Tibial artery (tissue), 4 donors: ENCODE results near the gene MSI1.
A peak's percentile ranks its signal among the peaks of the same experiment; 100 is the strongest.

Experiments used
- DNase-seq, 2 donors: peaks; one replicate each; pipeline ENCODE4 v3.0.0-alpha.2; 2019
- H3K27ac ChIP-seq, 2 donors: fragments of 200-600 bp; sonication (generic) in 1 of 2; 1 replicate in 1 of 2; 2 replicates in 1 of 2; pipeline ENCODE4 v1.5.1; 2018 to 2019; ENCODE audit warnings: mild to moderate bottlenecking in 1 of 2
- H3K27me3 ChIP-seq, 2 donors: fragments of 200-600 bp; sonication (generic) in 1 of 2; one replicate each; pipeline versions ENCODE4 v1.5.1 to v1.6.0; 2016 to 2019
- H3K36me3 ChIP-seq, 3 donors: fragments of 200-600 bp; sonication (generic) in 2 of 3; one replicate each; pipeline ENCODE4 v1.5.1; 2016 to 2019; ENCODE audit warnings: mild to moderate bottlenecking in 2 of 3
- H3K4me1 ChIP-seq, 4 donors: fragments of 200-600 bp; sonication (generic) in 2 of 4; 1 replicate in 3 of 4; 2 replicates in 1 of 4; pipeline ENCODE4 v1.5.1; 2016 to 2019
- H3K4me3 ChIP-seq, 2 donors: fragments of 200-600 bp; sonication (generic) in 1 of 2; 1 replicate in 1 of 2; 2 replicates in 1 of 2; pipeline ENCODE4 v1.5.1; 2018 to 2019; ENCODE audit warnings: mild to moderate bottlenecking in 2 of 2
- H3K9me3 ChIP-seq, 3 donors: fragments of 200-600 bp; sonication (generic) in 1 of 3; one replicate each; pipeline ENCODE4 v1.5.1; 2016 to 2019
- intact Hi-C: fragments of 100-400 bp; cut with DNase I; formaldehyde crosslinking; loops from one replicate; pipeline ENCODE4 v1.15.0; 2023; ENCODE audit warnings: low total_unique reads
- TF ChIP-seq, protein P1 (sequence below), 2 experiments: fragments of 200-600 bp in 1 of 2; fragments of 450-650 bp in 1 of 2; IDR thresholded peaks; one replicate each; pipeline ENCODE4 v1.5.1; 2017 to 2019; ENCODE audit warnings: antibody characterized with exemption in 2 of 2, mild to moderate bottlenecking in 1 of 2, moderate library complexity in 1 of 2

Gene MSI1

DNA sequence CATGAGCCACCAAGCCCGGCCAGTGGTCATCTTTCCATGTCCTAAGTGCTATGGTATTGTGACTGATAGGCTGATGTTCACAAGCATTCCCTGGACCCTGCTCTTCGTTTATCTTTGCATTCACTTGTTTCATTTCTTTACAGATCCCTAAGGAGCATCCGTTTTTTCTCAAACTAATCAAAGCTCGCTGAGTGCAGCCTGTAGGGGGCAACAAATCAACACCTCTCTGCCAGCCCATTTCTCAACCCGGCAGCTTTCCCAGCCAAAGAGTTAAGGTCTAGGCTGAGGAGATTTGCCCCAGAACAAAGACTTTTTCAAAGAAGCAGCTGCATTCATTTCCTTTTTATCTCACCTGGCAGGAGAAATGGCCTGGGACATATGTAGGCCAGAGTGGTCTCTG lies 54.7 kb downstream of the MSI1 start:
- Histone ChIP-seq H3K4me1 (peaks cover 0 to 9% (median 6%) of the 10 kb centered on the region in 4 donors), H3K27ac (no peak overlapping the region), H3K9me3 (no peaks in the 10 kb centered on the region), H3K4me3 (no peak overlapping the region), H3K27me3 (no peaks in the 10 kb centered on the region), H3K36me3 (no peaks in the 10 kb centered on the region)
- TF ChIP-seq, protein P1, sequence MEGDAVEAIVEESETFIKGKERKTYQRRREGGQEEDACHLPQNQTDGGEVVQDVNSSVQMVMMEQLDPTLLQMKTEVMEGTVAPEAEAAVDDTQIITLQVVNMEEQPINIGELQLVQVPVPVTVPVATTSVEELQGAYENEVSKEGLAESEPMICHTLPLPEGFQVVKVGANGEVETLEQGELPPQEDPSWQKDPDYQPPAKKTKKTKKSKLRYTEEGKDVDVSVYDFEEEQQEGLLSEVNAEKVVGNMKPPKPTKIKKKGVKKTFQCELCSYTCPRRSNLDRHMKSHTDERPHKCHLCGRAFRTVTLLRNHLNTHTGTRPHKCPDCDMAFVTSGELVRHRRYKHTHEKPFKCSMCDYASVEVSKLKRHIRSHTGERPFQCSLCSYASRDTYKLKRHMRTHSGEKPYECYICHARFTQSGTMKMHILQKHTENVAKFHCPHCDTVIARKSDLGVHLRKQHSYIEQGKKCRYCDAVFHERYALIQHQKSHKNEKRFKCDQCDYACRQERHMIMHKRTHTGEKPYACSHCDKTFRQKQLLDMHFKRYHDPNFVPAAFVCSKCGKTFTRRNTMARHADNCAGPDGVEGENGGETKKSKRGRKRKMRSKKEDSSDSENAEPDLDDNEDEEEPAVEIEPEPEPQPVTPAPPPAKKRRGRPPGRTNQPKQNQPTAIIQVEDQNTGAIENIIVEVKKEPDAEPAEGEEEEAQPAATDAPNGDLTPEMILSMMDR (IDR thresholded peaks at IDR 0.05): no peak
- intact Hi-C loops: no loop called here
- no peak for DNase-seq

GRCh38 chr12:120301962-120302815 lies 66.8 kb downstream of the MSI1 start, which contains the start of gene SIRT4:
Gene SIRT4 (plus strand): TSS chr12:120302321. CDS start chr12:120303562, 1,241 bp downstream.
- intact Hi-C loops: no loop called here
- peak within 1 kb of the TSS; percentile 51 to 65 for H3K27ac ChIP-seq
- peak; percentile 91 to 95 for DNase-seq

GRCh38 chr12:120292661-120293531 lies 76.1 kb downstream of the MSI1 start, which contains the start of gene RNU4-1:
Gene RNU4-1 (minus strand): TSS chr12:120293237.
- peak; percentile 66 to 80 for DNase-seq
- Histone ChIP-seq H3K4me3 (peak within 1 kb of the TSS; percentile 73 to 86), H3K36me3 (no peaks in the 10 kb centered on the region), H3K27me3 (no peaks in the 10 kb centered on the region), H3K9me3 (no peaks in the 10 kb centered on the region), H3K27ac (peak within 1 kb of the TSS; percentile 98), H3K4me1 (peaks cover 0 to 16% (median 6%) of the 10 kb centered on the region in 4 donors)
- TF ChIP-seq, protein P1 (IDR thresholded peaks at IDR 0.05): no peak
- intact Hi-C loops: no loop called here

More at GRCh38 chr12:120301962-120302815, 66.8 kb downstream of the MSI1 start, which contains the start of gene SIRT4:
- Histone ChIP-seq H3K9me3 (no peaks in the 10 kb centered on the region), H3K4me3 (peak within 1 kb of the TSS; percentile 58 to 65), H3K27me3 (no peaks in the 10 kb centered on the region), H3K4me1 (peaks cover 0 to 11% (median 5%) of the 10 kb centered on the region in 4 donors), H3K36me3 (no peaks in the 10 kb centered on the region)
- TF ChIP-seq, protein P1 (IDR thresholded peaks at IDR 0.05): peak; percentile 64 to 70

GRCh38 chr12:120292411-120292660 lies 76.6 kb downstream of the MSI1 start:
- Histone ChIP-seq H3K36me3 (no peaks in the 10 kb centered on the region), H3K27ac (peak overlapping the region; percentile 98), H3K9me3 (no peaks in the 10 kb centered on the region), H3K27me3 (no peaks in the 10 kb centered on the region), H3K4me1 (peaks cover 0 to 19% (median 6%) of the 10 kb centered on the region in 4 donors), H3K4me3 (peak overlapping the region; percentile 73 to 86)
- TF ChIP-seq, protein P1 (IDR thresholded peaks at IDR 0.05): no peak
- intact Hi-C loops: no loop called here
- DNase-seq: no peak
